GM18519 (cell line): ENCODE data around the gene ECEL1.

Experiments
- ATAC-seq: cut with Tn5 transposase; IDR thresholded peaks from one replicate; pipeline ENCODE4 v1.9.1; 2021; ENCODE audit warnings: mild to moderate bottlenecking, moderate library complexity; ENCODE audit not compliant: unreplicated experiment, low FRiP score

Gene ECEL1

DNA sequence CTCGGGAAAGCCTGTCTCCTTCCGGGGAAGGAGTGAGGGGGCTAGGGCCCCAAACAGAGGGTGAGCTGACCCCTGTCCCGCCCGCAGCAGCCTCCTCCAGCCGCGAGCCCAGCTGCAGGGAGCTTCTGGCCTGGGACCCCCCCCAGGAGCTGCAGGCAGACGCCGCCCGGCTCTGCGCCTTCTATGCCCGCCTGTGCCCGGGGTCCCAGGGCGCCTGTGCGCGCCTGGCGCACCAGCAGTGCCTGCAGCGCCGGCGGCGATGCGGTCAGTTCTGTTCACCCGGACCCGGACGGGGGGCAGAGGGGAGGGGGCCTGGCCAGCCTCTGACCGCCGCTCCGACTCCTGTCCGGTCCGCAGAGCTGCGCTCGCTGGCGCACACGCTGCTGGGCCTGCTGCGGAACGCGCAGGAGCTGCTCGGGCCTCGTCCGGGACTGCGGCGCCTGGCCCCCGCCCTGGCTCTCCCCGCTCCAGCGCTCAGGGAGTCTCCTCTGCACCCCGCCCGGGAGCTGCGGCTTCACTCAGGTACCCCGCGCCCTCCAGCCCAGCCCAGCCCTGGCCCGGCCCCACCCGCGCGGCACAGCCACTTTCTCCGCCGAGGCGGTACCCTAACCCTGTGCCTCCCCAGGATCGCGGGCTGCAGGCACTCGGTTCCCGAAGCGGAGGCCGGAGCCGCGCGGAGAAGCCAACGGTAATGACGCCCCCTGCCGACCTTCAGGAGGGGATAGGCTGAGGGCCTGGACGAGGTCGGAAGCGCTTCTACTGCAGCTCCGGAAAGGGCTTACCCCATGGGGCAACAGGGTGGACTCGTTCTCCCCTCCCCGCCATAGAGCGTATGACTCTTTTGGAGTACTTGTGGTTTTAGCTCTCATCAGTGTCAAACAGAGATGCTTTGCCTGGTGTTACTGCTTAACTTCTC, 36.3 kb upstream of the ECEL1 start:
- no peak for ATAC-seq

- ATAC-seq = no peak
Measured at GRCh38 chr2:232523402-232523681, 35.7 kb upstream of the ECEL1 start.

- ATAC-seq = no peak
Measured at GRCh38 chr2:232522623-232523401, 35.2 kb upstream of the ECEL1 start.

DNA sequence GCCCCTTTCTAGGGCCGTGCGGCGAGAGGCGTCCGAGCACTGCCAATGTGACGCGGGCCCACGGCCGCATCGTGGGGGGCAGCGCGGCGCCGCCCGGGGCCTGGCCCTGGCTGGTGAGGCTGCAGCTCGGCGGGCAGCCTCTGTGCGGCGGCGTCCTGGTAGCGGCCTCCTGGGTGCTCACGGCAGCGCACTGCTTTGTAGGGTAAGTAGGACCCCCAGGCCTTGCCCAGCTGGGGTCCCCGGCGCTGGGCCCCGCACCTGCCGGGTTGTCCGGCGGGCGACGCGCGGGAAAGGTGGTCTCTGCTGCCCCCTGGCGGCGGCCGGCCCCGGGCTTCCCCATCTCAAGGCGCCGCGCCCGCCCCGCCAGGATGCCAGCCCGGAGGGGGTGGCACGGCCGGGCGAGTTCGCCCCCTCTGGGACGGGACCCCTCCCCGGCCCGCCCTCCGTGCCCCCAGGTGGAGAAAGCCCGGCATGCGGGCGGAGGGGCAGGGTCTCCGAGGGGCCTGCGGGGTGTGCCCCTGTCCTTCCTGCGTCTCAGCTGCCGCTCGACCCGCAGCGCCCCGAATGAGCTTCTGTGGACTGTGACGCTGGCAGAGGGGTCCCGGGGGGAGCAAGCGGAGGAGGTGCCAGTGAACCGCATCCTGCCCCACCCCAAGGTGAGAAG, 34.5 kb upstream of the ECEL1 start:
- ATAC-seq = no peak

DNA sequence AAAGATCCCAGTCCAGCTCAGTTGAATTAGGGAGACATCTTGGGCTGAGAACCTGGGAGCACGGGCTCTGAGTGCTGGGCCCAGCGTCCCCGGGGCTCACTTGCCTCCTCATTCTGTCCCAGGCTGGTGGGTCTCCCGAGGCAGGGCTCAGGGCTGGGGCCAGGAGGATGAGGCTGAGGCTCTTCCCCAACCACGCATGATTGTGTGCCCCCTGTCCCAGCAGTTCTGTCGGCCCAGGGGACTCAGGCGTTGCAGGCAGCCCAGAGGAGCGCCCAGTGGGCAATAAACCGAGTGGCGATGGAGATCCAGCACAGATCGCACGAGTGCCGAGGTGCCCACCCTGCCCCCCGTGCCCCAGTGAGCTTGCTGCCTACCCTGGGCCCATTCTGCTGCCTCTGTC, 33.5 kb upstream of the ECEL1 start:
- ATAC-seq = no peak

GRCh38 chr2:232520489-232520888, 32.9 kb upstream of the ECEL1 start:
- ATAC-seq = no peak

GRCh38 chr2:232519581-232520438, 32.2 kb upstream of the ECEL1 start, which contains the start of gene PRSS56:
PRSS56 (plus strand) TSS chr2:232520388; CDS start chr2:232520599, 211 bp downstream.
- no peak for ATAC-seq

GRCh38 chr2:232518844-232519243, 31.2 kb upstream of the ECEL1 start:
- no peak for ATAC-seq

- no peak for ATAC-seq
Measured at GRCh38 chr2:232516551-232516950, 28.9 kb upstream of the ECEL1 start.

- ATAC-seq = no peak
Measured at GRCh38 chr2:232515639-232516038, 28.0 kb upstream of the ECEL1 start.

GRCh38 chr2:232513353-232513752, 25.7 kb upstream of the ECEL1 start:
- no peak for ATAC-seq

DNA sequence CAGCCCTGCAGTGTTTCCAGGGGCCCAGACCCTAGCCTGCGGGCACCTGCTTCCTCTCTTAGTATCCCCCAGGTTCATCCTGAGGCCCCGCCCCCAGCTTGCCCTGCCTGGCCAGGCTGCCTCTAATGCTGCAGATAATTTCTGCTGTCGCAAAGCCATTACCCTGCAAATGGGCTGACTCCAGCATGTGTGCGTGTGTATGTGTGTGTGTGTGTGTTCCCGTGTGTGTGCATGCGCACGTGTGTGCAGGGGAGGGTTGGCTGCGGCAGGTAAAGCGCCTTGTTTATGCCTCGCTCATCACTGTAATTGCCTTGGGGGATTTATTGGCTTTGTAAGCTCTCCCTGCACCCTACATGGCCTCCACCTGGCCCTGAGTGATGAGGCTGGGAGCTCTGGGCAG, 25.0 kb upstream of the ECEL1 start:
- no peak for ATAC-seq

DNA sequence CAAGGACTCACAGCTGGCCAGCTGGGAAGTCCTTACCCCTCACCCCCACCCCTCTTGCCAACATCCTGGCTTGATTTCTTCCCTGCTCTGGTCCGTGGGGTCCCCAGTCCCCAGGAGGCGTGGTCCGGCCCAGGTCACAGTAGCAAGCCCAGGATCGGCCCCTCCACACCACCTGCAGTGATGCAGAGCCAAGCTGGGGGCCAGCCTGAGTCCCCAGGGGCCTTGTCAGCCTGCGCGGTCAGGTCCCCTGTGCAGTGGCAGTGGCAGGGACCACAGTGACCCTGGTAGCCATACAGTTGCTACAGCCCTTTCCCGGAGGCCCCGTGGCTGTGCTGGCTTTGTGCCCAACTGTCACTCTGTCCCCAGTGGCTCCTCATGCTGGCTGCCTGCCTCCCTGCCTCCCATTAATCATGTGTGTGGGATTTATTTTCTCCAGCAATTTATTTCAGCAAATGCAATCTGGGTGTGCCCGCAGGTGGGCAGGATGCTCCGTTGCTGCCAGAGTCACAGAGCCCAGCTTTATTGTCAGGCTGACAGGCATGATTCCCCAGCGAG, 23.8 kb upstream of the ECEL1 start:
- ATAC-seq = no peak

- ATAC-seq = no peak
Measured at GRCh38 chr2:232508251-232508650, 20.6 kb upstream of the ECEL1 start.

GRCh38 chr2:232506709-232507108, 19.1 kb upstream of the ECEL1 start:
- no peak for ATAC-seq

- no peak for ATAC-seq
Measured at GRCh38 chr2:232505856-232506255, 18.2 kb upstream of the ECEL1 start.

- ATAC-seq = no peak
Measured at GRCh38 chr2:232504438-232504837, 16.8 kb upstream of the ECEL1 start.

GRCh38 chr2:232503809-232504323, 16.2 kb upstream of the ECEL1 start:
- ATAC-seq = no peak

DNA sequence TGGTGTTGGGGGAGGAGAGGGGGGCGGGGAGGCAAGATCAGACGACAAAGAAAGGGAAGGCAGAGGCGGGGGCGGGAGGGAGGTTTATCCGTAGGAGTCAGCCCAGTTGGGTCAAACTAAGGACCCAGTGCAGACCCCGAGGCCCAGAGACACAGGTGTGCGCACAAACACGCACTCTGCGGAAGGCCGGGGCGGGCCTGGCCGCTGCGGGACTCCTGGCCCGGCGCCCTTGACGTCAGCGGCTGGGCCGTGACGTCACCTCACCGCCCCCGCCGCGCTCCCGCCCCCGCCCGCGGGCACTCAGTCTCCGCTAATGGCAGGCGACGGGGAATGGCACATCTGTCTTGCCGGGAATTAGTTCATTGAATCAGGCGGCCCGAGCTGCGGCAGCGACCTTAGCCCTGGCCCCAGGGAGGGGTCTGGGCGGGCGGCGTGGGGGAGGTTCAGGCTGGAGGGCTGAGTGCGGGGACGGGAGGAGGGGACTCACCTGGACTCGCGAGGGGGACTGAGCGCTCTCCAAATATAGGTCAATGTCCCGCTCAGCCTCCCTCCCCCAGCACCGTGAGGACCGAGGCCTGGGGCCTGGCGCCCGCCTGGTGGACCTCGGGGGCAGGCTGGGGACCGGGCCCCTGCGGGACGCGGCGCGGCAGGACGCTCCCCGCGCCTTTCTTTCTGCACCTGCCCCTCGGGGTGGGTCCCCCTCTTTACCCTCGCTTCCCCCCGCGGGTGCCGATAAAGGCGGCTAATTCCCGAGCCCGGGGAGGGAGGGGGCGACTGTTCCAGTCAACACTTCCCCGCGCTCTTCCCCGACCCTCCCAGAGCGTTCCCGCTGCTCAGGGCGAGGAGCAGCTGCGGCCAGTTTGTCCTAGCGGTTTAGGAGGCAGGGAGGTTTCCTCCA, 15.5 kb upstream of the ECEL1 start:
- ATAC-seq = no peak
